Glomerular endothelial cell (primary cell): ENCODE measurements around the gene ALCAM. TPM values are rescaled to one million over a fixed set of nuclear protein-coding genes. Genes with fewer than 3 reads are reported as not detected.

Experiments used
- DNase-seq: peaks from one replicate; pipeline ENCODE4 v3.0.0-alpha.2; 2011; ENCODE audit warnings: low read depth, low spot score; ENCODE audit errors: extremely low read depth
- total RNA-seq: library from RNA; depleted of rRNA; stranded (reverse); fragments of >200 nt; gene quantifications from 2 replicates; pipeline ENCODE4 v1.2.3, GENCODE V29; 2015

Gene ALCAM
- total RNA-seq, 1 donor from 2014 or later = 50.8 TPM

DNA sequence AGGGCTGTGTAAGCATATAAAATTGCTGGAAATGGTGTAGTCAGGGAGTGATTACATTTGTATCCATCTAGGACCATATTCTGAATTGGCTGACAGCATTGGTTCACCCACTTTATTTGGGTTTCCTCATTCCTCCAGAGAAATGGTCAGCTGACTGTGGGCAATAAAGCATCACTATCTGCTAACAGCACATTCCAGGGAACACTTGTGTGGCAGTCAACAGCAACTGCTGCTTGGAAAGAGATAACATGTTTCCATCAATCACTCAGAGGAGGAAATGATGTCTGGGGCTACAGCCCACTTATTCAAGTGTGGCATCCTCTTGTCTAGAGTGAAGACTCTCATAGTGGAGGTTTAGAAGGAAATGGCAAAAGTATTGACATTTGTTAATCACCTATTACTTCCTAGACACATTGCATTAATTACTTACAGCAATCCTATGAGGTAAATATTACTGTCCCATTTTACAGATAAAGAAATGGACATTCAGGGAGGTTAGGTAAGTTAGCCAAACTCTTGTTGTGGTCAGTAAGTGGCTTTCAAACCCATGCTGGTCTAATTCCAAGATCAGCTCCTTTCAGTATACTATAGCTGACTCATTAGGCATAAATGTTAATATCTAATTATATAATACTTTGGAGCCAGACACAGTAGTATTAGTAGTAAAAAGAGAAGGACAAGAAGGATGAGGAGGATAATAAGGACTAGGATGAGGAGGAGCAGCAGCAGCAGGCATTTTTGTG lies 247.8 kb downstream of the ALCAM start:
- DNase-seq = no peak

DNA sequence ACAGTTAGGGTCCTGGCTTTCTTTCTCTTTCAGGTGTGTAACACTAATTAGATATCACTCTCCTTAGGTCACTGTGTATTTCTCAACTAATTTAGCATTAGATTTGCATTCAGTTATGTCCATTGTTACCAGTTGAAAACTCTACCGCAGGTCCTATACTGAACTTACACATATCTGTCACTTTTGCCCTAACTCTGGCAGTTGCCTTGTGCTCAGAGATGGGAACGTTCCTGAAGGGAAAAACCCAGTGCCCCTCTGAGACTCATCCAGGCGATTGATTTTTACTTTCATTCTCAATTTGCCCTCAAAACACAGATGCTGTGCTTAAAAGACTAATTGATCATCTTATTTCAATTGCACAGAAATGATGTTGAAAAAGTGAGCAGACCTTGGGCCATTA lies 249.1 kb downstream of the ALCAM start:
- DNase-seq = no peak

DNA sequence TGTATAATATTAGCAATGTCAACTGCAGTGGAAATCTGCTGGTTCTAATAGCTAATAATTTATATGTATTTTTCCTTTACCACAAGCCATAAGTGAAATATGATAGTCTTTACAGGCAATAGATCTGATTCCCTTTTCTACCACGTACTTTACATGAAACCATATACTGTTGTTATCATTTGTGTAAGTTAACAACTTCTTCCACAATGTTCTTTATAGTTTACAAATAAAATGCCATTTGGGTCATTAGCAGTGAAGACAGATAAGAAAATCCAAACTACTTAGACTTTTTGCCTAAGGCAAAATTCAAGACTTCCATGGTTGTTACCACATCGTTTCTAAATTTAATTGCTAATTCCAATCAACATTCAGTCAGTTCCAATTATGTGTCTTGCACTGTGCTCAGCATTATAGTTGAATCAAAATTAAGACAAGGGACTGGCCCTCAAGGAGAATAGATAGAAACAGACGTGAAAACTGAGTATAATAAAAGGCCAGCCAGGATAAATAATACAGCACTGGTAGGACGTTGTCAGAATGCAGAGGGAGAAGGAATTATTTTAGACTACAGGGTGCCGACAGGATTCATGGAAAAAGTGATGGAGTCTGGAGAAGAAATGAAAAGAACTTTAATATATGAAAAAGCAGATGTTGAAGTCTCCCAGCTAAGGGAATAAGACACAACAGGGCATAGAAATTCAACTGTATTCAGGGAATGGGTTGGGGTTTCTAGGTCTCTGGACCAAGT lies 249.8 kb downstream of the ALCAM start:
- no peak for DNase-seq

DNA sequence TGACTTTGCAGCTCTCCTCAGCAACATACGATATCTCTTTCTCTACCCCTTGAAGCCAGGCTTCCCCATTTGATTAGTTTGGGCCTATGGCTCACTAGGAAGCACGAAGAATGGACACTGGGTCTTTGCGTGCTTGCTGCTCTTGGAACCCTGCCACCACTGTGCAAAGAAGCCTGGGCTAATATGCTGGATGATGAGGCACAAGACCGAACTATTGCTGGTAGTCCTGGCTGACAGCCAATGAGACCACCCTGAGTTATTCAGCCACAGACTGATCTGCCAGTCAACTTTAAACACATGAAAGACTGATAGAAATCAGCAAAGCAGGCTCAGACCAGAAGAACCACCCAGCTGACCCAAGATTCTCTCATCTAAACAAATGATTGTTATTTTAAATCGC lies 251.8 kb downstream of the ALCAM start:
- DNase-seq = no peak

DNA sequence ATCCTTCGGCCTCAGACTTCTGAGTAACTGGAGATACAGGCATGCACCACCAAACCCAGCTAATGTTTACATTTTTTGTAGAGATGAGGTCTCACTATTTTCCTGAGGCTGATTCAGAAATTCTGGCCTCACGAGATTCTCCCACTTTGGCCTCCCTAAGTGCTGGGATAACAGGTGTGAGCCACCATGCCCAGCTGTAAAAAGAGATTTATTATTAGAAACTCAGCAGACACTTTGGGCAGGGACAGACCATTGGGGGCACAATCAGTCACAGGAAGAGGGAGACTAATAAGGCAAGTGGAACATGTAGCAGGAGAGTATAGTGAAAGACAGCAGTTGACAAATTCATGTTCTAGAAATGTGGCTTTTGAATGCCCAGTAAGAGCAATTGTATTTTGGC lies 252.9 kb downstream of the ALCAM start:
- no peak for DNase-seq

DNA sequence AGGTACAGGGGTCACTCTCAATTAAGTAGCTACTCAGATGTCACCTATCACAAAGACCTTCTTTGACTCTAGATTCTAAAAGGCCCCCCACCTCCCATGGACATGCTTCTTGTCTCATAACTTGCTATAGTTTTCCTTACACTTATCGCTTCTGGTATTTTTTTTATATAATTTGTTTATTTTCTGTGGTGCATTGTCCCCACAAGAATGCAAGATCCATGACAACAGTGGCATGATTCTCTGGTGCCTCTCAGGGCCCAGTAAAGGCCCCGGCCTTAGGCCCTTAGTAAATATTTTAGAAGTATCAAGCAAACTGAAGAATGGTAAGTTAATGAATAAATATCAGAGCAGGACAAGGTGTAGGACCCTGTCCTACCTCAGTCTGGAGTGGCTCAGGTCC lies 253.5 kb downstream of the ALCAM start:
- DNase-seq = no peak

DNA sequence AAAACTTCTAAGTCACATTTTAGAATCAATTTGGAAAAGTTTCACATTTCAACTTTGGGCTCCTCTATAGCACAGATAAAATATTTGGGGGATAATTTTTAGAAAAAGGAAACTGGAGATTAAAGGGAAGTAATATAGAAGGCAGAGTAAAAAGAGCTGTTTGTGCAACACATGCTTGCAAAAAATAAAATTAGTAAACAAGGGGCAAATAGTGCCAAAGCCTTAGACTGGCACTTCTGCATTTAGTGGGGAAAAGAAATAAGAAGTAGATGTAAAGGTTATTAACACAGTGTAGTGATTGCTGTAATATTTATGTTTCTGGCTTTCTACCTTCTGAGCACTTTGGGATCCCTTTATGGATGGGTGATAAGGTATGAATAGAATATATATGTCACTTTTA lies 255.5 kb downstream of the ALCAM start:
- no peak for DNase-seq
